Measurements from ENCODE around the gene FGF7. TPM values are rescaled to one million over a fixed set of nuclear protein-coding genes. Genes with fewer than 3 reads are reported as not detected.

The FGF7 gene
- total and polyA plus RNA-seq, 2 donors (not counting 3 experiments of a cell fraction or from before 2014, with no cell fraction given), result not detected

- H3K4me1 ChIP-seq (ENCODE audit: control insufficient read depth, extremely low read depth, insufficient read depth, low read length), result no peaks in the 10 kb centered on the region
- TF ChIP-seq GATA2 (IDR thresholded peaks at IDR 0.05; ENCODE audit: insufficient read depth, insufficient read length, low read depth, low read length) (no peak), FOS (IDR thresholded peaks at IDR 0.05; ENCODE audit: borderline replicate concordance, insufficient read depth, low read length) (no peak), JUN (IDR thresholded peaks at IDR 0.05; ENCODE audit: borderline replicate concordance, insufficient read depth, insufficient read length, low read depth) (no peak), MAX (IDR thresholded peaks at IDR 0.05; ENCODE audit: insufficient read depth, insufficient read length) (no peak), MYC (IDR thresholded peaks at IDR 0.05; ENCODE audit: low read depth, low read length) (no peak), POLR2AphosphoS5 (IDR thresholded peaks at IDR 0.05; ENCODE audit: insufficient read depth, low read depth, low read length) (no peak), POLR2A (IDR thresholded peaks at IDR 0.05; ENCODE audit: low read depth, low read length) (no peak), EZH2 (IDR thresholded peaks at IDR 0.05; ENCODE audit: borderline replicate concordance, low read depth, low read length, severe bottlenecking) (no peak), CTCF (IDR thresholded peaks at IDR 0.05; ENCODE audit: extremely low read depth in 1 of 2, insufficient read depth in 1 of 2, low read depth in 1 of 2, low read length in 2 of 2) (no peak)
- no TSS peak for BruUV-seq (replicated peaks)
- DNase-seq (ENCODE audit: low read depth, low spot score) (no peak), FAIRE-seq (no peak)
- ChIA-PET POLR2A (no interaction called here), CTCF (no interaction called here)
- dilution Hi-C loops (cut with MboI; ENCODE audit: extremely low pct_ligation_motif_present, low sequenced_read_pairs), result no loop called here
- H2AFZ ChIP-seq (ENCODE audit: low read depth, low read length), result no peak overlapping the region
- peaks cover 0 to 2% of the 10 kb centered on the region in 2 experiments for H3K27me3 ChIP-seq (ENCODE audit: control insufficient read depth in 2 of 2, insufficient read depth in 2 of 2, low read length in 2 of 2)
- H4K20me1 ChIP-seq (replicated peaks; ENCODE audit: control insufficient read depth, extremely low read depth, insufficient read depth, low read length), result no peaks in the 10 kb centered on the region
- no peak overlapping the region for H3K4me3 ChIP-seq (replicated peaks in 1 of 3; ENCODE audit: insufficient read depth in 1 of 3, low read depth in 1 of 3, low read length in 3 of 3)
- H3K9me1 ChIP-seq (replicated peaks; ENCODE audit: control insufficient read depth, extremely low read depth, insufficient read depth, low read length), result no peaks in the 10 kb centered on the region
- intact Hi-C loops (cut with micrococcal nuclease), result no loop called here
- H3K36me3 ChIP-seq (ENCODE audit: control insufficient read depth in 2 of 2, extremely low read depth in 1 of 2, insufficient read depth in 2 of 2, low read length in 2 of 2), result no peaks in the 10 kb centered on the region
- H3K9ac ChIP-seq (replicated peaks; ENCODE audit: extremely low read depth, insufficient read depth, low read length), result no peak overlapping the region
- H3K9me3 ChIP-seq (replicated peaks; ENCODE audit: control insufficient read depth, insufficient read depth, low read length), result no peaks in the 10 kb centered on the region
- H3K4me2 ChIP-seq (ENCODE audit: insufficient read depth, low read length), result no peak overlapping the region
- no peak overlapping the region for H3K27ac ChIP-seq (ENCODE audit: insufficient read depth, low read depth, low read length)
- no peaks in the 10 kb centered on the region for H3K79me2 ChIP-seq (ENCODE audit: control insufficient read depth, insufficient read depth, low read length)
These were observed 45.4 kb downstream of the FGF7 start for GRCh38 chr15:49468481-49468839.
